Endothelial cell of umbilical vein (primary cell): ENCODE results near the gene MCC. TPM values are rescaled to one million over a fixed set of nuclear protein-coding genes. Genes with fewer than 3 reads are reported as not detected.

ENCODE experiments used
- BruUV-seq: library from RNA; stranded (reverse); fragments of 400-500 nt; replicated peaks from 2 replicates; lab custom pipeline; 2021; lab: Mats Ljungman, UMichigan
- CTCF ChIA-PET: fragments of 300-600, 350-600 bp; sonication (Branson Sonifier 250); formaldehyde crosslinking; loops from one replicate; lab custom pipeline; 2021; ENCODE audit warnings: antibody characterized with exemption, inconsistent platforms; lab: Charles Lee
- POLR2A ChIA-PET: fragments of 300-600, 350-600 bp; sonication (Branson Sonifier 250); formaldehyde crosslinking; loops from one replicate; lab custom pipeline; 2021; ENCODE audit warnings: antibody characterized with exemption, inconsistent platforms; lab: Charles Lee
- DNase-seq: peaks from one replicate; pipeline ENCODE4 v3.0.0-alpha.2; 2011; ENCODE audit warnings: low read depth, low spot score
- FAIRE-seq: peaks from 2 replicates; lab custom pipeline; 2011; peaks lifted over from hg19 to GRCh38; lab: Jason Lieb, UNC
- H2AFZ ChIP-seq: 2 replicates; pipeline ENCODE4 v1.6.0; 2012; ENCODE audit warnings: low read depth, low read length, control low read depth, inconsistent platforms
- H3K27ac ChIP-seq: 2 replicates; pipeline ENCODE4 v1.5.1; 2011; ENCODE audit warnings: low read depth, mild to moderate bottlenecking, control low read depth, low read length, moderate library complexity; ENCODE audit not compliant: insufficient read depth
- H3K27me3 ChIP-seq, 2 experiments: 2 replicates each; pipeline versions ENCODE4 v1.6.0 to v1.6.1; 2011; ENCODE audit warnings: low read length in 2 of 2, mixed read lengths in 1 of 2; ENCODE audit not compliant: control insufficient read depth in 2 of 2, insufficient read depth in 2 of 2
- H3K36me3 ChIP-seq, 2 experiments: 2 replicates in 1 of 2; 3 replicates in 1 of 2; pipeline ENCODE4 v1.5.1; 2011; ENCODE audit warnings: low read length in 2 of 2, mild to moderate bottlenecking in 1 of 2, moderate library complexity in 1 of 2; ENCODE audit not compliant: control insufficient read depth in 2 of 2, insufficient read depth in 2 of 2; ENCODE audit errors: extremely low read depth in 1 of 2
- H3K4me1 ChIP-seq: 3 replicates; pipeline ENCODE4 v1.5.1; 2011; ENCODE audit warnings: mild to moderate bottlenecking, low read length; ENCODE audit not compliant: control insufficient read depth, insufficient read depth; ENCODE audit errors: extremely low read depth
- H3K4me2 ChIP-seq: 2 replicates; pipeline ENCODE4 v1.6.1; 2011; ENCODE audit warnings: low read length, control low read depth, mixed read lengths; ENCODE audit not compliant: insufficient read depth
- H3K4me3 ChIP-seq, 3 experiments: fragments of 200-600 bp in 1 of 3; sonication (generic), shearing (Covaris generic) in 1 of 3; replicated peaks in 1 of 3; 2 replicates each; pipeline ENCODE4 v1.5.1; 2011 to 2016; ENCODE audit warnings: control low read depth in 3 of 3, low read length in 3 of 3, mild to moderate bottlenecking in 2 of 3, inconsistent platforms in 1 of 3, low read depth in 1 of 3, moderate library complexity in 1 of 3; ENCODE audit not compliant: insufficient read depth in 1 of 3
- H3K79me2 ChIP-seq: 2 replicates; pipeline ENCODE4 v1.6.0; 2012; ENCODE audit warnings: low read length, inconsistent platforms; ENCODE audit not compliant: control insufficient read depth, insufficient read depth
- H3K9ac ChIP-seq: replicated peaks from 2 replicates; pipeline ENCODE3; 2011; ENCODE audit warnings: low read length, control low read depth; ENCODE audit not compliant: insufficient read depth; ENCODE audit errors: extremely low read depth
- H3K9me1 ChIP-seq: replicated peaks from 3 replicates; pipeline ENCODE4 v1.6.0; 2011; ENCODE audit warnings: mild to moderate bottlenecking, low read length; ENCODE audit not compliant: control insufficient read depth, insufficient read depth; ENCODE audit errors: extremely low read depth
- H3K9me3 ChIP-seq: replicated peaks from 2 replicates; pipeline ENCODE4 v1.5.1; 2012; ENCODE audit warnings: low read length, inconsistent platforms; ENCODE audit not compliant: control insufficient read depth, insufficient read depth
- H4K20me1 ChIP-seq: replicated peaks from 2 replicates; pipeline ENCODE3; 2011; ENCODE audit warnings: mild to moderate bottlenecking, low read length; ENCODE audit not compliant: control insufficient read depth, insufficient read depth; ENCODE audit errors: extremely low read depth
- EZH2 ChIP-seq: IDR thresholded peaks from 2 replicates; pipeline ENCODE4 v1.6.1; 2012; ENCODE audit warnings: borderline replicate concordance, low read depth, mild to moderate bottlenecking, moderate library complexity, low read length, inconsistent platforms; ENCODE audit not compliant: severe bottlenecking
- FOS ChIP-seq: IDR thresholded peaks from 2 replicates; pipeline ENCODE4 v1.6.1; 2011; ENCODE audit warnings: mild to moderate bottlenecking, low read length, moderate library complexity, borderline replicate concordance; ENCODE audit not compliant: insufficient read depth
- GATA2 ChIP-seq: IDR thresholded peaks from 2 replicates; pipeline ENCODE4 v1.7.0; 2011; ENCODE audit warnings: low read depth, mild to moderate bottlenecking, moderate library complexity, mixed read lengths, low read length; ENCODE audit not compliant: insufficient read length, insufficient read depth
- JUN ChIP-seq: IDR thresholded peaks from 2 replicates; pipeline ENCODE4 v1.6.1; 2011; ENCODE audit warnings: borderline replicate concordance, low read depth; ENCODE audit not compliant: insufficient read length, insufficient read depth
- MYC ChIP-seq: IDR thresholded peaks from one replicate; pipeline ENCODE4 v1.6.1; 2011; ENCODE audit warnings: mild to moderate bottlenecking, low read depth, low read length
- POLR2A ChIP-seq: IDR thresholded peaks from 2 replicates; pipeline ENCODE4 v1.6.1; 2012; ENCODE audit warnings: low read depth, mild to moderate bottlenecking, control low read depth, low read length
- POLR2AphosphoS5 ChIP-seq: IDR thresholded peaks from 2 replicates; pipeline ENCODE4 v1.6.1; 2012; ENCODE audit warnings: low read depth, mild to moderate bottlenecking, control low read depth, low read length, moderate library complexity; ENCODE audit not compliant: insufficient read depth
- dilution Hi-C: fragments of 300-500 bp; cut with MboI; formaldehyde crosslinking; loops from one replicate; pipeline ENCODE4 v1.15.0; 2019; ENCODE audit warnings: low sequenced_read_pairs; ENCODE audit not compliant: extremely low pct_ligation_motif_present
- intact Hi-C: fragments of 100-400 bp; cut with micrococcal nuclease; formaldehyde crosslinking; loops from one replicate; pipeline ENCODE4 v1.10.0; 2022
- polyA plus RNA-seq, 4 experiments: library from polyadenylated mRNA; depleted of rRNA in 3 of 4; stranded (reverse) in 3 of 4; unstranded in 1 of 4; fragments of >200 nt; gene quantifications; 2 replicates each; pipeline versions ENCODE4 v1.2.1 to v1.2.3, GENCODE V29; 2011 to 2012; ENCODE audit warnings: missing spikeins in 1 of 4
- total RNA-seq: library from RNA; stranded (reverse); gene quantifications from 2 replicates; pipeline ENCODE4 v1.2.3, GENCODE V29; 2021
- TF ChIP-seq, protein P1 (sequence below), 2 donors: IDR thresholded peaks; 1 replicate in 1 of 2; 2 replicates in 1 of 2; pipeline ENCODE4 v1.5.1; 2011; ENCODE audit warnings: low read length in 2 of 2, mild to moderate bottlenecking in 2 of 2, moderate library complexity in 2 of 2, control low read depth in 1 of 2, inconsistent platforms in 1 of 2, low read depth in 1 of 2; ENCODE audit not compliant: insufficient read depth in 1 of 2; ENCODE audit errors: extremely low read depth in 1 of 2
- TF ChIP-seq, protein P2 (sequence below): IDR thresholded peaks from 2 replicates; pipeline ENCODE4 v1.6.1; 2011; ENCODE audit not compliant: insufficient read depth, insufficient read length

Gene MCC
- total and polyA plus RNA-seq, 2 donors (not counting 3 experiments of a cell fraction or from before 2014, with no cell fraction given), result 6.9 to 27.5 TPM

DNA sequence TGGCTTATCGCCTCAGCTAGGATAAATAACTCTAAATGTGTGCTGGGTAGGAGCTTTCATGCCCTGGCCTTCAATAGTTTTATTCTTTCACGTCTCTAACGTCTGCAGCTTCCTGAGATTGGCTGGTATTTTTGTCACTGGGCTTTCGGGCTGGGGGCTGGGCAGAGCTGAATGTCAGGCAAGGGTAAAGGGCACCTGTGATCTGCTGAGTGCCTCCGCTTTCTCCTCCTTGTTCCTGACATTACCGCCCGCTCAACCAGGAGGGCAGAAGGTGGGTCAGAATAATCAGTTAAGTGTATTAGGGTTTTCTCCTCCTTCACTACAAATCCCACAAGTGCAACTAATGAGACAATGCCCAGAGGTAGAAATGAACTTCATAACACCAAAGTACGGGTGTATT is 270.1 kb downstream of the MCC start:
- H3K9me3 ChIP-seq, result no peaks in the 10 kb centered on the region
- no peak overlapping the region for H3K4me3 ChIP-seq
- TF ChIP-seq JUN (no peak), MYC (no peak), GATA2 (no peak), FOS (no peak), POLR2A (no peak), EZH2 (no peak), POLR2AphosphoS5 (no peak)
- TF ChIP-seq, protein P1, sequence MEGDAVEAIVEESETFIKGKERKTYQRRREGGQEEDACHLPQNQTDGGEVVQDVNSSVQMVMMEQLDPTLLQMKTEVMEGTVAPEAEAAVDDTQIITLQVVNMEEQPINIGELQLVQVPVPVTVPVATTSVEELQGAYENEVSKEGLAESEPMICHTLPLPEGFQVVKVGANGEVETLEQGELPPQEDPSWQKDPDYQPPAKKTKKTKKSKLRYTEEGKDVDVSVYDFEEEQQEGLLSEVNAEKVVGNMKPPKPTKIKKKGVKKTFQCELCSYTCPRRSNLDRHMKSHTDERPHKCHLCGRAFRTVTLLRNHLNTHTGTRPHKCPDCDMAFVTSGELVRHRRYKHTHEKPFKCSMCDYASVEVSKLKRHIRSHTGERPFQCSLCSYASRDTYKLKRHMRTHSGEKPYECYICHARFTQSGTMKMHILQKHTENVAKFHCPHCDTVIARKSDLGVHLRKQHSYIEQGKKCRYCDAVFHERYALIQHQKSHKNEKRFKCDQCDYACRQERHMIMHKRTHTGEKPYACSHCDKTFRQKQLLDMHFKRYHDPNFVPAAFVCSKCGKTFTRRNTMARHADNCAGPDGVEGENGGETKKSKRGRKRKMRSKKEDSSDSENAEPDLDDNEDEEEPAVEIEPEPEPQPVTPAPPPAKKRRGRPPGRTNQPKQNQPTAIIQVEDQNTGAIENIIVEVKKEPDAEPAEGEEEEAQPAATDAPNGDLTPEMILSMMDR (IDR thresholded peaks at IDR 0.05; ENCODE audit: extremely low read depth in 1 of 2, insufficient read depth in 1 of 2, low read depth in 1 of 2, low read length in 2 of 2), result no peak
- TF ChIP-seq, protein P2, sequence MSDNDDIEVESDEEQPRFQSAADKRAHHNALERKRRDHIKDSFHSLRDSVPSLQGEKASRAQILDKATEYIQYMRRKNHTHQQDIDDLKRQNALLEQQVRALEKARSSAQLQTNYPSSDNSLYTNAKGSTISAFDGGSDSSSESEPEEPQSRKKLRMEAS, result no peak
- dilution Hi-C loops, result no loop called here
- H4K20me1 ChIP-seq, result no peaks in the 10 kb centered on the region
- no peaks in the 10 kb centered on the region for H3K36me3 ChIP-seq
- no peaks in the 10 kb centered on the region for H3K79me2 ChIP-seq
- H3K27me3 ChIP-seq, result no peaks in the 10 kb centered on the region
- no TSS peak for BruUV-seq
- no peaks in the 10 kb centered on the region for H3K9me1 ChIP-seq
- POLR2A ChIA-PET, result interaction anchor here (1.4 kb wide), 1 partner anchor 76 kb away, joined by 6 read pairs; no protein-coding TSS in a partner anchor
- CTCF ChIA-PET, result interaction anchor here (1.1 to 2.5 kb wide), 5 partner anchors 13 to 222 kb away, joined by 3 to 6 read pairs (median 3); no protein-coding TSS in a partner anchor
- no peak overlapping the region for H3K9ac ChIP-seq
- FAIRE-seq (no peak), DNase-seq (no peak)
- intact Hi-C loops, result no loop called here
- no peak overlapping the region for H2AFZ ChIP-seq
- H3K27ac ChIP-seq, result no peak overlapping the region
- H3K4me2 ChIP-seq, result no peak overlapping the region
- H3K4me1 ChIP-seq, result peaks cover 23% of the 10 kb centered on the region
